B cell (primary cell): ENCODE results near the gene IKZF3. TPM values are rescaled to one million over a fixed set of nuclear protein-coding genes. Genes with fewer than 3 reads are reported as not detected.

Source experiments
- ATAC-seq: fragments of 200-7000 bp; cut with Tn5 transposase; one replicate; pipeline ENCODE4 v1.10.0; 2021; ENCODE audit warnings: low read depth, mild to moderate bottlenecking, moderate number of reproducible peaks, moderate library complexity
- CTCF ChIA-PET: fragments of 350-600 bp; sonication (Branson Sonifier 250); formaldehyde crosslinking; loops from one replicate; lab custom pipeline; 2021; ENCODE audit warnings: antibody characterized with exemption, inconsistent platforms; lab: Charles Lee
- POLR2A ChIA-PET: fragments of 350-600 bp; sonication (Branson Sonifier 250); formaldehyde crosslinking; loops from one replicate; lab custom pipeline; 2021; ENCODE audit warnings: antibody characterized with exemption; lab: Charles Lee
- DNase-seq: peaks from one replicate; pipeline ENCODE4 v3.0.0; 2013
- H2AFZ ChIP-seq: 2 replicates; pipeline ENCODE4 v1.6.1; 2012; ENCODE audit warnings: mild to moderate bottlenecking, low read depth, low read length; ENCODE audit not compliant: insufficient read depth, poor library complexity, severe bottlenecking
- H3K27ac ChIP-seq, 2 donors: 1 replicate in 1 of 2; 2 replicates in 1 of 2; pipeline ENCODE4 v1.5.1; 2012 to 2013; ENCODE audit warnings: low read length in 2 of 2, mild to moderate bottlenecking in 2 of 2, moderate library complexity in 1 of 2
- H3K27me3 ChIP-seq, 4 experiments: fragments of 200-600 bp in 1 of 4; sonication (generic) in 1 of 4; replicated peaks in 1 of 4; 1 replicate in 2 of 4; 2 replicates in 2 of 4; pipeline versions ENCODE4 v1.6.1 to v1.7.0; 2013 to 2016; ENCODE audit warnings: low read length in 3 of 4, mild to moderate bottlenecking in 2 of 4, mixed read lengths in 1 of 4, moderate library complexity in 1 of 4; ENCODE audit not compliant: insufficient read depth in 4 of 4, control insufficient read depth in 3 of 4; ENCODE audit errors: control extremely low read depth in 1 of 4
- H3K36me3 ChIP-seq, 2 experiments: replicated peaks in 1 of 2; 1 replicate in 1 of 2; 2 replicates in 1 of 2; pipeline versions ENCODE4 v1.6.1 to v1.7.1; 2013; ENCODE audit warnings: low read length in 1 of 2; ENCODE audit not compliant: insufficient read depth in 2 of 2, control insufficient read depth in 1 of 2; ENCODE audit errors: control extremely low read depth in 1 of 2, extremely low read depth in 1 of 2
- H3K4me1 ChIP-seq, 2 donors: fragments of 200-600 bp in 1 of 2; sonication (generic) in 1 of 2; 1 replicate in 1 of 2; 2 replicates in 1 of 2; pipeline versions ENCODE4 v1.5.1 to v1.6.1; 2013 to 2017; ENCODE audit warnings: low read length in 2 of 2; ENCODE audit not compliant: control insufficient read depth in 2 of 2, insufficient read depth in 2 of 2
- H3K4me2 ChIP-seq: replicated peaks from 2 replicates; pipeline ENCODE3; 2012; ENCODE audit warnings: mild to moderate bottlenecking, low read depth, low read length; ENCODE audit not compliant: poor library complexity, severe bottlenecking
- H3K4me3 ChIP-seq, 5 experiments: fragments of 200-600 bp in 1 of 5; sonication (generic) in 1 of 5; 1 replicate in 3 of 5; 2 replicates in 2 of 5; pipeline versions ENCODE4 v1.5.1 to v1.7.0; 2011 to 2016; ENCODE audit warnings: low read length in 4 of 5, mild to moderate bottlenecking in 4 of 5, low read depth in 2 of 5, control low read depth in 1 of 5, moderate library complexity in 1 of 5; ENCODE audit not compliant: insufficient read depth in 1 of 5; ENCODE audit errors: control extremely low read depth in 1 of 5, extremely low read depth in 1 of 5
- H3K79me2 ChIP-seq: fragments of 200-600 bp; sonication (generic); one replicate; pipeline ENCODE4 v1.6.0; 2016; ENCODE audit warnings: low read length; ENCODE audit not compliant: control insufficient read depth, insufficient read depth
- H3K9ac ChIP-seq: fragments of 200-600 bp; sonication (generic); 2 replicates; pipeline ENCODE4 v1.6.1; 2017; ENCODE audit warnings: mild to moderate bottlenecking, low read length, moderate library complexity
- H3K9me3 ChIP-seq, 3 donors: one replicate each; pipeline versions ENCODE4 v1.6.1 to v1.7.1; 2013; ENCODE audit warnings: low read length in 2 of 3; ENCODE audit not compliant: control insufficient read depth in 2 of 3, insufficient read depth in 1 of 3; ENCODE audit errors: control extremely low read depth in 1 of 3
- H4K20me1 ChIP-seq: 2 replicates; pipeline ENCODE4 v1.6.0; 2012; ENCODE audit warnings: mild to moderate bottlenecking, low read length; ENCODE audit not compliant: insufficient read depth, control insufficient read depth, poor library complexity, severe bottlenecking
- H3K27ac Mint-ChIP-seq: one replicate; pipeline ENCODE4 v1.8.0; 2021; ENCODE audit warnings: mixed read lengths
- H3K27me3 Mint-ChIP-seq: one replicate; pipeline ENCODE4 v1.8.0; 2021; ENCODE audit warnings: mixed read lengths
- H3K4me1 Mint-ChIP-seq: one replicate; pipeline ENCODE4 v1.8.0; 2021; ENCODE audit warnings: mixed read lengths
- H3K4me3 Mint-ChIP-seq: one replicate; pipeline ENCODE4 v1.8.0; 2021; ENCODE audit warnings: mixed read lengths
- H3K9me3 Mint-ChIP-seq: one replicate; pipeline ENCODE4 v1.8.0; 2022; ENCODE audit warnings: mixed read lengths; ENCODE audit not compliant: insufficient read depth
- CTCF ChIP-seq: fragments of 200-600 bp; IDR thresholded peaks from one replicate; pipeline ENCODE4 v1.8.0; 2022; ENCODE audit warnings: antibody characterized with exemption, mild to moderate bottlenecking
- EZH2 ChIP-seq: IDR thresholded peaks from 2 replicates; pipeline ENCODE4 v1.6.1; 2012; ENCODE audit warnings: borderline replicate concordance, low read depth, mild to moderate bottlenecking, moderate library complexity, low read length; ENCODE audit not compliant: insufficient read depth, poor library complexity, severe bottlenecking
- WGBS: methylation state at CpG from one replicate; pipeline ENCODE4 v1.1.5; 2013; ENCODE audit warnings: missing lambda C conversion rate; ENCODE audit not compliant: insufficient coverage; 5-methylcytosine and 5-hydroxymethylcytosine counted together
- intact Hi-C: fragments of 100-400 bp; cut with micrococcal nuclease; formaldehyde crosslinking; loops from one replicate; pipeline ENCODE4 v1.10.0; 2022
- polyA plus RNA-seq: library from polyadenylated mRNA; depleted of rRNA; stranded (reverse); fragments of >200 nt; gene quantifications from 2 replicates; pipeline ENCODE4 v1.2.3, GENCODE V29; 2012
- total RNA-seq, 2 donors: library from RNA; stranded (reverse); fragments of 120-200 nt in 1 of 2; gene quantifications; 1 replicate in 1 of 2; 2 replicates in 1 of 2; pipeline versions ENCODE4 v1.2.3 to v1.2.4, GENCODE V29; 2013 to 2022

Gene IKZF3
- total and polyA plus RNA-seq, 2 donors (not counting 1 experiment from before 2014, with no cell fraction given): 63.0 to 178 TPM

GRCh38 chr17:39754161-39754957, 109.8 kb downstream of the IKZF3 start:
- intact Hi-C loops: loop anchor here (1.0 to 10.0 kb wide), 10 partner anchors 24 to 226 kb away; partner anchors contain the start of genes IKZF3, LRRC3C, MIEN1 and ORMDL3
- peaks cover 57 to 60% of the 10 kb centered on the region in 2 donors for H3K4me1 ChIP-seq
- Mint-ChIP-seq H3K4me1 (peaks cover 63% of the 10 kb centered on the region), H3K4me3 (peak overlapping the region; percentile 86), H3K27ac (peak overlapping the region; percentile 97), H3K9me3 (peaks cover 2% of the 10 kb centered on the region), H3K27me3 (no peaks in the 10 kb centered on the region)
- TF ChIP-seq CTCF (peak; percentile 93), EZH2 (no peak)
- no peaks in the 10 kb centered on the region for H3K27me3 ChIP-seq
- peaks cover 0 to 11% (median 0%) of the 10 kb centered on the region in 3 donors for H3K9me3 ChIP-seq
- H2AFZ ChIP-seq: peak overlapping the region; percentile 84
- H3K4me3 ChIP-seq: peak overlapping the region in 4 of 5 experiments; percentile 46 to 63 (median 56)
- POLR2A ChIA-PET: interaction anchor here (0.5 to 3.1 kb wide), 19 partner anchors 12 to 344 kb away, joined by 3 to 58 read pairs (median 10); partner anchors contain the start of genes IKZF3, MIEN1, PGAP3 and PSMD3
- H3K27ac ChIP-seq: peak overlapping the region; percentile 100
- peak overlapping the region; percentile 70 for H3K9ac ChIP-seq
- H4K20me1 ChIP-seq: no peaks in the 10 kb centered on the region
- no peaks in the 10 kb centered on the region for H3K36me3 ChIP-seq
- CTCF ChIA-PET: interaction anchor here (0.7 to 3.6 kb wide), 15 partner anchors 10 to 226 kb away, joined by 3 to 32 read pairs (median 14); partner anchors contain the start of genes IKZF3, MIEN1 and PSMD3
- DNase-seq: peak; percentile 99
- peak; percentile 67 for ATAC-seq
- H3K4me2 ChIP-seq: peak overlapping the region; percentile 89
- WGBS: under 1% methylated on average over 82 of the region's 91 CpGs
- peaks cover 15% of the 10 kb centered on the region for H3K79me2 ChIP-seq
